Endothelial cell (in vitro differentiated cells): ENCODE measurements around the gene RGS14. TPM values are rescaled to one million over a fixed set of nuclear protein-coding genes. Genes with fewer than 3 reads are reported as not detected.

Source experiments
- DNase-seq: peaks from one replicate; pipeline ENCODE4 v3.0.0; 2021; ENCODE audit warnings: low spot score
- H3K27ac Mint-ChIP-seq: one replicate; pipeline ENCODE4 v1.8.0; 2021; ENCODE audit warnings: mixed read lengths, inconsistent platforms; ENCODE audit not compliant: unreplicated experiment
- H3K27me3 Mint-ChIP-seq: one replicate; pipeline ENCODE4 v1.8.0; 2021; ENCODE audit warnings: mild to moderate bottlenecking, moderate library complexity, mixed read lengths, inconsistent platforms; ENCODE audit not compliant: unreplicated experiment
- H3K36me3 Mint-ChIP-seq: one replicate; pipeline ENCODE4 v1.8.0; 2021; ENCODE audit warnings: mild to moderate bottlenecking, low read depth, mixed read lengths, inconsistent platforms; ENCODE audit not compliant: unreplicated experiment
- H3K4me1 Mint-ChIP-seq: one replicate; pipeline ENCODE4 v1.8.0; 2021; ENCODE audit warnings: mild to moderate bottlenecking, mixed read lengths, inconsistent platforms; ENCODE audit not compliant: unreplicated experiment
- H3K4me3 Mint-ChIP-seq: one replicate; pipeline ENCODE4 v1.8.0; 2021; ENCODE audit warnings: mild to moderate bottlenecking, mixed read lengths, inconsistent platforms; ENCODE audit not compliant: unreplicated experiment
- H3K9me3 Mint-ChIP-seq: one replicate; pipeline ENCODE4 v1.8.0; 2021; ENCODE audit warnings: mixed read lengths, inconsistent platforms; ENCODE audit not compliant: unreplicated experiment
- CTCF ChIP-seq: fragments of 200-600 bp; sonication (generic); IDR thresholded peaks from one replicate; pipeline ENCODE4 v1.5.0; 2021; ENCODE audit warnings: antibody characterized with exemption; ENCODE audit not compliant: unreplicated experiment
- total RNA-seq: library from RNA; stranded (reverse); fragmentation: NEBNext Ultra II Directional; extraction: Animal tissue kit (Norgen Biotek cat#: 25700); gene quantifications from one replicate; pipeline ENCODE4 v1.2.1, GENCODE V29; 2021; ENCODE audit not compliant: unreplicated experiment

RGS14 gene
- total RNA-seq, 1 donor from 2014 or later: 21.8 TPM

- DNase-seq: no peak
- Mint-ChIP-seq H3K27me3 (peaks cover 15% of the 10 kb centered on the region), H3K4me3 (peak overlapping the region; percentile 59), H3K36me3 (peaks cover 5% of the 10 kb centered on the region), H3K27ac (peak overlapping the region; percentile 10), H3K9me3 (no peaks in the 10 kb centered on the region), H3K4me1 (peaks cover 30% of the 10 kb centered on the region)
- no peak for TF ChIP-seq CTCF
Observed at GRCh38 chr5:177369645-177370440, 12.1 kb downstream of the RGS14 start.

GRCh38 chr5:177370488-177371119 is 12.9 kb downstream of the RGS14 start:
- Mint-ChIP-seq H3K27me3 (peaks cover 14% of the 10 kb centered on the region), H3K9me3 (no peaks in the 10 kb centered on the region), H3K27ac (no peak overlapping the region), H3K4me3 (no peak overlapping the region), H3K36me3 (peaks cover 5% of the 10 kb centered on the region), H3K4me1 (peaks cover 30% of the 10 kb centered on the region)
- peak; percentile 38 for TF ChIP-seq CTCF
- peak; percentile 88 for DNase-seq

- peaks cover 26% of the 10 kb centered on the region for H3K4me1 Mint-ChIP-seq
- H3K9me3 Mint-ChIP-seq: no peaks in the 10 kb centered on the region
- no peak for DNase-seq
- H3K27ac Mint-ChIP-seq: no peak overlapping the region
- TF ChIP-seq CTCF: no peak
- H3K4me3 Mint-ChIP-seq: peak overlapping the region; percentile 81
- H3K27me3 Mint-ChIP-seq: peaks cover 12% of the 10 kb centered on the region
- H3K36me3 Mint-ChIP-seq: peaks cover 5% of the 10 kb centered on the region
Observed at GRCh38 chr5:177371120-177372033, 13.7 kb downstream of the RGS14 start.

- DNase-seq: no peak
- H3K27me3 Mint-ChIP-seq: peaks cover 12% of the 10 kb centered on the region
- H3K4me3 Mint-ChIP-seq: peak overlapping the region; percentile 70
- H3K36me3 Mint-ChIP-seq: peaks cover 5% of the 10 kb centered on the region
- H3K9me3 Mint-ChIP-seq: no peaks in the 10 kb centered on the region
- no peak for TF ChIP-seq CTCF
- H3K4me1 Mint-ChIP-seq: peaks cover 21% of the 10 kb centered on the region
- no peak overlapping the region for H3K27ac Mint-ChIP-seq
Observed at GRCh38 chr5:177372034-177372896, 14.5 kb downstream of the RGS14 start.
